ENCODE measurements around the gene GNPDA2.
"Not testable (repeated sequence)": the region's sequence is repeated elsewhere in the genome, so short reads cannot be mapped to it uniquely, and the experiment has no call there.

The GNPDA2 gene

GRCh38 chr4:44726038-44726871 lies at the start of gene GNPDA2:
GNPDA2 (minus strand) TSS chr4:44726556; CDS start chr4:44722207, 4,349 bp downstream.
- Mint-ChIP-seq H3K4me1 (peaks cover 26% of the 10 kb centered on the region), H3K9me3 (no peaks in the 10 kb centered on the region), H3K4me3 (peak within 1 kb of the TSS; percentile 95), H3K27ac (peak within 1 kb of the TSS; percentile 82), H3K36me3 (no peaks in the 10 kb centered on the region), H3K27me3 (no peaks in the 10 kb centered on the region)
- DNase-seq (ENCODE audit: low spot score in 2 of 2) (peak; percentile 65 to 75), ATAC-seq (ENCODE audit: low read depth) (peak; percentile 91)

- peaks cover 3% of the 10 kb centered on the region for H3K27me3 Mint-ChIP-seq
- peaks cover 6% of the 10 kb centered on the region for H3K9me3 Mint-ChIP-seq
- no peak overlapping the region for H3K27ac Mint-ChIP-seq
- H3K36me3 Mint-ChIP-seq = no peaks in the 10 kb centered on the region
- ATAC-seq (ENCODE audit: low read depth) (no peak), DNase-seq (ENCODE audit: low spot score in 2 of 2) (no peak)
- no peak overlapping the region for H3K4me3 Mint-ChIP-seq
- no peaks in the 10 kb centered on the region for H3K4me1 Mint-ChIP-seq
Measured at GRCh38 chr4:44772340-44772739, 46.0 kb upstream of the GNPDA2 start.

GRCh38 chr4:44771789-44772188 lies 45.4 kb upstream of the GNPDA2 start:
- no peaks in the 10 kb centered on the region for H3K4me1 Mint-ChIP-seq
- no peak overlapping the region for H3K27ac Mint-ChIP-seq
- H3K27me3 Mint-ChIP-seq = peaks cover 3% of the 10 kb centered on the region
- H3K36me3 Mint-ChIP-seq = no peaks in the 10 kb centered on the region
- no peak for DNase-seq (ENCODE audit: low spot score in 2 of 2)
- peaks cover 6% of the 10 kb centered on the region for H3K9me3 Mint-ChIP-seq
- no peak for ATAC-seq (ENCODE audit: low read depth)
- H3K4me3 Mint-ChIP-seq = no peak overlapping the region

GRCh38 chr4:44766453-44766852 lies 40.1 kb upstream of the GNPDA2 start:
- Mint-ChIP-seq H3K9me3 (no peaks in the 10 kb centered on the region), H3K27ac (no peak overlapping the region), H3K36me3 (no peaks in the 10 kb centered on the region), H3K4me1 (no peaks in the 10 kb centered on the region), H3K27me3 (no peaks in the 10 kb centered on the region), H3K4me3 (no peak overlapping the region)
- no peak for DNase-seq (ENCODE audit: low spot score in 2 of 2)
- no peak for ATAC-seq (ENCODE audit: low read depth)

- no peaks in the 10 kb centered on the region for H3K9me3 Mint-ChIP-seq
- no peak for ATAC-seq (ENCODE audit: low read depth)
- no peak overlapping the region for H3K27ac Mint-ChIP-seq
- no peak for DNase-seq (ENCODE audit: low spot score in 2 of 2)
- H3K36me3 Mint-ChIP-seq = no peaks in the 10 kb centered on the region
- no peak overlapping the region for H3K4me3 Mint-ChIP-seq
- no peaks in the 10 kb centered on the region for H3K4me1 Mint-ChIP-seq
- H3K27me3 Mint-ChIP-seq = peaks cover 3% of the 10 kb centered on the region
Measured at GRCh38 chr4:44765116-44765515, 38.8 kb upstream of the GNPDA2 start.

GRCh38 chr4:44761306-44761705 lies 35.0 kb upstream of the GNPDA2 start:
- ATAC-seq (ENCODE audit: low read depth) (no peak), DNase-seq (ENCODE audit: low spot score in 2 of 2) (no peak)
- H3K27ac Mint-ChIP-seq = no peak overlapping the region
- no peak overlapping the region for H3K4me3 Mint-ChIP-seq
- H3K4me1 Mint-ChIP-seq = no peaks in the 10 kb centered on the region
- no peaks in the 10 kb centered on the region for H3K9me3 Mint-ChIP-seq
- no peaks in the 10 kb centered on the region for H3K36me3 Mint-ChIP-seq
- H3K27me3 Mint-ChIP-seq = peaks cover 5% of the 10 kb centered on the region

- Mint-ChIP-seq H3K9me3 (no peaks in the 10 kb centered on the region), H3K27ac (no peak overlapping the region), H3K27me3 (peaks cover 5% of the 10 kb centered on the region), H3K4me3 (no peak overlapping the region), H3K4me1 (no peaks in the 10 kb centered on the region), H3K36me3 (no peaks in the 10 kb centered on the region)
- peak; percentile 63 for ATAC-seq (ENCODE audit: low read depth)
- peak in 1 of 2 donors; percentile 22 for DNase-seq (ENCODE audit: low spot score in 2 of 2)
Measured at GRCh38 chr4:44760142-44760898, 34.0 kb upstream of the GNPDA2 start.

GRCh38 chr4:44756559-44756958 lies 30.2 kb upstream of the GNPDA2 start:
- Mint-ChIP-seq H3K27me3 (peaks cover 5% of the 10 kb centered on the region), H3K27ac (no peak overlapping the region), H3K4me1 (no peaks in the 10 kb centered on the region), H3K36me3 (no peaks in the 10 kb centered on the region), H3K9me3 (no peaks in the 10 kb centered on the region), H3K4me3 (no peak overlapping the region)
- ATAC-seq (ENCODE audit: low read depth) = no peak
- DNase-seq (ENCODE audit: low spot score in 2 of 2) = no peak

- Mint-ChIP-seq H3K4me3 (no peak overlapping the region), H3K36me3 (no peaks in the 10 kb centered on the region), H3K4me1 (peaks cover 7% of the 10 kb centered on the region), H3K9me3 (no peaks in the 10 kb centered on the region), H3K27me3 (peaks cover 3% of the 10 kb centered on the region), H3K27ac (no peak overlapping the region)
- no peak for ATAC-seq (ENCODE audit: low read depth)
- DNase-seq (ENCODE audit: low spot score in 2 of 2) = no peak
Measured at GRCh38 chr4:44740201-44740600, 13.8 kb upstream of the GNPDA2 start.

GRCh38 chr4:44738615-44739014 lies 12.3 kb upstream of the GNPDA2 start:
- H3K27me3 Mint-ChIP-seq = peaks cover 9% of the 10 kb centered on the region
- H3K4me3 Mint-ChIP-seq = no peak overlapping the region
- H3K36me3 Mint-ChIP-seq = peaks cover 2% of the 10 kb centered on the region
- ATAC-seq (ENCODE audit: low read depth) (no peak), DNase-seq (ENCODE audit: low spot score in 2 of 2) (no peak)
- no peak overlapping the region for H3K27ac Mint-ChIP-seq
- H3K4me1 Mint-ChIP-seq = peaks cover 11% of the 10 kb centered on the region
- no peaks in the 10 kb centered on the region for H3K9me3 Mint-ChIP-seq

GRCh38 chr4:44736900-44737299 lies 10.5 kb upstream of the GNPDA2 start:
- H3K27ac Mint-ChIP-seq = peak overlapping the region; percentile 18
- DNase-seq (ENCODE audit: low spot score in 2 of 2) (no peak), ATAC-seq (ENCODE audit: low read depth) (peak; percentile 87)
- H3K36me3 Mint-ChIP-seq = peaks cover 2% of the 10 kb centered on the region
- H3K4me1 Mint-ChIP-seq = peaks cover 11% of the 10 kb centered on the region
- H3K9me3 Mint-ChIP-seq = no peaks in the 10 kb centered on the region
- H3K27me3 Mint-ChIP-seq = peaks cover 7% of the 10 kb centered on the region
- H3K4me3 Mint-ChIP-seq = no peak overlapping the region

GRCh38 chr4:44728694-44729093 lies 2.3 kb upstream of the GNPDA2 start:
- DNase-seq (ENCODE audit: low spot score in 2 of 2); ATAC-seq (ENCODE audit: low read depth); H3K9me3 Mint-ChIP-seq; H3K27ac Mint-ChIP-seq; H3K4me3 Mint-ChIP-seq; H3K36me3 Mint-ChIP-seq; H3K27me3 Mint-ChIP-seq: not testable (repeated sequence)
- peaks cover 18% of the 10 kb centered on the region for H3K4me1 Mint-ChIP-seq

- H3K27ac Mint-ChIP-seq = no peak overlapping the region
- ATAC-seq (ENCODE audit: low read depth) = no peak
- no peaks in the 10 kb centered on the region for H3K27me3 Mint-ChIP-seq
- H3K4me1 Mint-ChIP-seq = peaks cover 26% of the 10 kb centered on the region
- no peak for DNase-seq (ENCODE audit: low spot score in 2 of 2)
- H3K36me3 Mint-ChIP-seq = no peaks in the 10 kb centered on the region
- no peaks in the 10 kb centered on the region for H3K9me3 Mint-ChIP-seq
- peak overlapping the region; percentile 95 for H3K4me3 Mint-ChIP-seq
Measured at GRCh38 chr4:44727471-44727870, 1.1 kb upstream of the GNPDA2 start.

- H3K36me3 Mint-ChIP-seq = no peaks in the 10 kb centered on the region
Measured at GRCh38 chr4:44725726-44726037, 674 bp downstream of the GNPDA2 start.

More at GRCh38 chr4:44725726-44726037, 674 bp downstream of the GNPDA2 start:
- ATAC-seq (ENCODE audit: low read depth) (peak; percentile 36), DNase-seq (ENCODE audit: low spot score in 2 of 2) (no peak)
- peak overlapping the region; percentile 82 for H3K27ac Mint-ChIP-seq
- H3K4me1 Mint-ChIP-seq = peaks cover 28% of the 10 kb centered on the region
- no peaks in the 10 kb centered on the region for H3K9me3 Mint-ChIP-seq
- H3K27me3 Mint-ChIP-seq = no peaks in the 10 kb centered on the region
- H3K4me3 Mint-ChIP-seq = peak overlapping the region; percentile 95

Measured in memory B cell (primary cell).